ENCODE data around the gene MSRB3. TPM values are rescaled to one million over a fixed set of nuclear protein-coding genes. Genes with fewer than 3 reads are reported as not detected.

Gene MSRB3
- total and polyA plus RNA-seq, 2 experiments from 2014 or later = 0.95 to 1.7 TPM

- no peak for TF ChIP-seq POLR2AphosphoS5 (IDR thresholded peaks at IDR 0.05; ENCODE audit: low read depth)
- TF ChIP-seq, protein P1, sequence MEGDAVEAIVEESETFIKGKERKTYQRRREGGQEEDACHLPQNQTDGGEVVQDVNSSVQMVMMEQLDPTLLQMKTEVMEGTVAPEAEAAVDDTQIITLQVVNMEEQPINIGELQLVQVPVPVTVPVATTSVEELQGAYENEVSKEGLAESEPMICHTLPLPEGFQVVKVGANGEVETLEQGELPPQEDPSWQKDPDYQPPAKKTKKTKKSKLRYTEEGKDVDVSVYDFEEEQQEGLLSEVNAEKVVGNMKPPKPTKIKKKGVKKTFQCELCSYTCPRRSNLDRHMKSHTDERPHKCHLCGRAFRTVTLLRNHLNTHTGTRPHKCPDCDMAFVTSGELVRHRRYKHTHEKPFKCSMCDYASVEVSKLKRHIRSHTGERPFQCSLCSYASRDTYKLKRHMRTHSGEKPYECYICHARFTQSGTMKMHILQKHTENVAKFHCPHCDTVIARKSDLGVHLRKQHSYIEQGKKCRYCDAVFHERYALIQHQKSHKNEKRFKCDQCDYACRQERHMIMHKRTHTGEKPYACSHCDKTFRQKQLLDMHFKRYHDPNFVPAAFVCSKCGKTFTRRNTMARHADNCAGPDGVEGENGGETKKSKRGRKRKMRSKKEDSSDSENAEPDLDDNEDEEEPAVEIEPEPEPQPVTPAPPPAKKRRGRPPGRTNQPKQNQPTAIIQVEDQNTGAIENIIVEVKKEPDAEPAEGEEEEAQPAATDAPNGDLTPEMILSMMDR (conservative IDR thresholded peaks at IDR 0.05; ENCODE audit: low read depth in 2 of 2) = 0 out of 4 replicates have a peak, but pooled peaks of 1 of the 2 experiments have one; percentile 9
- H3K4me3 Mint-ChIP-seq = no peak overlapping the region
- no peak for ATAC-seq
Observed at GRCh38 chr12:65419284-65420072, 141.0 kb downstream of the MSRB3 start.

GRCh38 chr12:65420941-65421340, 142.5 kb downstream of the MSRB3 start:
- no peaks in the 10 kb centered on the region for H3K4me1 ChIP-seq (ENCODE audit: insufficient read depth)
- no peaks in the 10 kb centered on the region for H3K27me3 Mint-ChIP-seq (ENCODE audit: insufficient read depth, low read depth, poor library complexity)
- peaks cover 5% of the 10 kb centered on the region for H3K36me3 ChIP-seq (ENCODE audit: insufficient read depth)
- H2AFZ ChIP-seq = no peak overlapping the region
- TF ChIP-seq, protein P2, sequence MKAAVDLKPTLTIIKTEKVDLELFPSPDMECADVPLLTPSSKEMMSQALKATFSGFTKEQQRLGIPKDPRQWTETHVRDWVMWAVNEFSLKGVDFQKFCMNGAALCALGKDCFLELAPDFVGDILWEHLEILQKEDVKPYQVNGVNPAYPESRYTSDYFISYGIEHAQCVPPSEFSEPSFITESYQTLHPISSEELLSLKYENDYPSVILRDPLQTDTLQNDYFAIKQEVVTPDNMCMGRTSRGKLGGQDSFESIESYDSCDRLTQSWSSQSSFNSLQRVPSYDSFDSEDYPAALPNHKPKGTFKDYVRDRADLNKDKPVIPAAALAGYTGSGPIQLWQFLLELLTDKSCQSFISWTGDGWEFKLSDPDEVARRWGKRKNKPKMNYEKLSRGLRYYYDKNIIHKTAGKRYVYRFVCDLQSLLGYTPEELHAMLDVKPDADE (IDR thresholded peaks at IDR 0.05) = no peak
- TF ChIP-seq REST (IDR thresholded peaks at IDR 0.05; ENCODE audit: unreplicated experiment) (no peak), POLR2AphosphoS5 (IDR thresholded peaks at IDR 0.05; ENCODE audit: low read depth) (no peak)
- H3F3A ChIP-seq (replicated peaks; ENCODE audit: low read depth) = no peaks in the 10 kb centered on the region
- H3K4me3 Mint-ChIP-seq = no peak overlapping the region
- H3K27ac ChIP-seq (ENCODE audit: low read depth) = no peak overlapping the region
- H3K4me1 Mint-ChIP-seq = no peaks in the 10 kb centered on the region; the same call in 2 of the 3 replicates
- no peaks in the 10 kb centered on the region for H3K27me3 ChIP-seq (ENCODE audit: insufficient read depth)
- H4K20me1 ChIP-seq (replicated peaks; ENCODE audit: insufficient read depth) = no peaks in the 10 kb centered on the region
- DNase-seq (ENCODE audit: low spot score) (no peak), ATAC-seq (no peak)
- no peak overlapping the region for H3K4me3 ChIP-seq
- no peak overlapping the region for H3K4me2 ChIP-seq
- H3K27ac Mint-ChIP-seq = no peak overlapping the region
- no peaks in the 10 kb centered on the region for H3K79me2 ChIP-seq (replicated peaks; ENCODE audit: insufficient read depth)
- no peaks in the 10 kb centered on the region; the same call in 1 of the 2 replicates for H3K9me2 ChIP-seq (ENCODE audit: insufficient read depth)
- peaks cover 11% of the 10 kb centered on the region; the same call in 2 of the 3 replicates for H3K9me3 Mint-ChIP-seq
- no peaks in the 10 kb centered on the region; the same call in 1 of the 3 replicates for H3K36me3 Mint-ChIP-seq (ENCODE audit: low read depth)

More at GRCh38 chr12:65419284-65420072, 141.0 kb downstream of the MSRB3 start:
- Histone ChIP-seq H3K4me3 (no peak overlapping the region), H3K4me2 (no peak overlapping the region), H3K36me3 (ENCODE audit: insufficient read depth) (peaks cover 5% of the 10 kb centered on the region; the same call in 1 of the 2 replicates), H3K27ac (ENCODE audit: low read depth) (no peak overlapping the region), H4K20me1 (replicated peaks; ENCODE audit: insufficient read depth) (no peaks in the 10 kb centered on the region), H3K9me2 (ENCODE audit: insufficient read depth) (no peaks in the 10 kb centered on the region; the same call in 1 of the 2 replicates), H2AFZ (no peak overlapping the region), H3K27me3 (ENCODE audit: insufficient read depth) (no peaks in the 10 kb centered on the region), H3F3A (replicated peaks; ENCODE audit: low read depth) (no peaks in the 10 kb centered on the region), H3K4me1 (ENCODE audit: insufficient read depth) (no peaks in the 10 kb centered on the region), H3K79me2 (replicated peaks; ENCODE audit: insufficient read depth) (no peaks in the 10 kb centered on the region)
- no peak for DNase-seq (ENCODE audit: low spot score)
- Mint-ChIP-seq H3K27me3 (ENCODE audit: insufficient read depth, low read depth, poor library complexity) (no peaks in the 10 kb centered on the region), H3K4me1 (no peaks in the 10 kb centered on the region; the same call in 2 of the 3 replicates), H3K27ac (no peak overlapping the region), H3K9me3 (peaks cover 11% of the 10 kb centered on the region; the same call in 2 of the 3 replicates), H3K36me3 (ENCODE audit: low read depth) (no peaks in the 10 kb centered on the region; the same call in 1 of the 3 replicates)
